ENCODE results near the gene IGDCC3. TPM values are rescaled to one million over a fixed set of nuclear protein-coding genes. Genes with fewer than 3 reads are reported as not detected.
A peak's percentile ranks its signal among the peaks of the same experiment; 100 is the strongest.

Gene IGDCC3
- total RNA-seq, 2 donors from 2014 or later = not detected

GRCh38 chr15:65376767-65377104 is 1.1 kb downstream of the IGDCC3 start:
- TF ChIP-seq CTCF (IDR thresholded peaks at IDR 0.05) = no peak
- Histone ChIP-seq H3K36me3 (no peaks in the 10 kb centered on the region), H3K9me3 (no peaks in the 10 kb centered on the region), H3K27ac (no peak overlapping the region), H3K4me1 (peaks cover 0 to 19% of the 10 kb centered on the region in 2 donors), H3K27me3 (peaks cover 0 to 5% of the 10 kb centered on the region in 2 donors), H3K4me3 (peak overlapping the region; percentile 39 to 60)
- DNase-seq (ENCODE audit: low spot score) = no peak

GRCh38 chr15:65375871-65376607 is 1.8 kb downstream of the IGDCC3 start:
- Histone ChIP-seq H3K27ac (no peak overlapping the region), H3K4me3 (no peak overlapping the region), H3K9me3 (no peaks in the 10 kb centered on the region), H3K4me1 (peaks cover 0 to 19% of the 10 kb centered on the region in 2 donors), H3K27me3 (peaks cover 0 to 5% of the 10 kb centered on the region in 2 donors), H3K36me3 (no peaks in the 10 kb centered on the region)
- no peak for TF ChIP-seq CTCF (IDR thresholded peaks at IDR 0.05)
- DNase-seq (ENCODE audit: low spot score) = no peak

GRCh38 chr15:65374821-65375401 is 2.9 kb downstream of the IGDCC3 start:
- no peak for TF ChIP-seq CTCF (IDR thresholded peaks at IDR 0.05)
- Histone ChIP-seq H3K9me3 (no peaks in the 10 kb centered on the region), H3K27ac (no peak overlapping the region), H3K4me3 (no peak overlapping the region), H3K36me3 (no peaks in the 10 kb centered on the region), H3K27me3 (peaks cover 0 to 5% of the 10 kb centered on the region in 2 donors), H3K4me1 (peaks cover 0 to 19% of the 10 kb centered on the region in 2 donors)
- no peak for DNase-seq (ENCODE audit: low spot score)

GRCh38 chr15:65374334-65374733 is 3.5 kb downstream of the IGDCC3 start:
- no peak for TF ChIP-seq CTCF (IDR thresholded peaks at IDR 0.05)

GRCh38 chr15:65373163-65373651 is 4.6 kb downstream of the IGDCC3 start:
- H3K27ac ChIP-seq = no peak overlapping the region
- H3K36me3 ChIP-seq = no peaks in the 10 kb centered on the region
- no peak for TF ChIP-seq CTCF (IDR thresholded peaks at IDR 0.05)
- peaks cover 0 to 16% of the 10 kb centered on the region in 2 donors for H3K4me1 ChIP-seq
- no peaks in the 10 kb centered on the region for H3K9me3 ChIP-seq
- no peak for DNase-seq (ENCODE audit: low spot score)
- no peak overlapping the region for H3K4me3 ChIP-seq
- no peaks in the 10 kb centered on the region for H3K27me3 ChIP-seq

More at GRCh38 chr15:65374334-65374733, 3.5 kb downstream of the IGDCC3 start:
- DNase-seq (ENCODE audit: low spot score) = no peak
- H3K4me1 ChIP-seq = peaks cover 0 to 19% of the 10 kb centered on the region in 2 donors
- H3K4me3 ChIP-seq = no peak overlapping the region
- no peak overlapping the region for H3K27ac ChIP-seq
- no peaks in the 10 kb centered on the region for H3K36me3 ChIP-seq
- peaks cover 0 to 5% of the 10 kb centered on the region in 2 donors for H3K27me3 ChIP-seq
- no peaks in the 10 kb centered on the region for H3K9me3 ChIP-seq
